Stimulated activated CD8-positive, alpha-beta memory T cell treated with anti-CD3 and anti-CD28 coated beads, Interleukin-12 subunit alpha, Interleukin-12 subunit beta, amount 100 ng/mL, for 24 hours (primary cell): ENCODE data around the gene CLRN3.

Experiments
- DNase-seq: peaks from one replicate; pipeline ENCODE4 v3.0.0-alpha.2; 2020; ENCODE audit errors: extremely low read depth

The CLRN3 gene

GRCh38 chr10:127892743-127893142, at the start of gene CLRN3:
TSS of gene CLRN3 (minus strand) at chr10:127892941. CDS start at chr10:127892784, 157 bp downstream.
- no peak for DNase-seq

GRCh38 chr10:127940866-127941640, 48.3 kb upstream of the CLRN3 start:
- DNase-seq, result no peak

GRCh38 chr10:127939786-127940330, 47.1 kb upstream of the CLRN3 start:
- DNase-seq, result no peak

GRCh38 chr10:127937915-127938463, 45.2 kb upstream of the CLRN3 start:
- DNase-seq, result no peak

- no peak for DNase-seq
These were observed 44.3 kb upstream of the CLRN3 start for GRCh38 chr10:127937069-127937468.

GRCh38 chr10:127935071-127935561, 42.4 kb upstream of the CLRN3 start:
- no peak for DNase-seq

GRCh38 chr10:127934383-127934782, 41.6 kb upstream of the CLRN3 start:
- no peak for DNase-seq

- no peak for DNase-seq
These were observed 40.5 kb upstream of the CLRN3 start for GRCh38 chr10:127933271-127933670.

- no peak for DNase-seq
These were observed 40.0 kb upstream of the CLRN3 start for GRCh38 chr10:127932521-127933270.

- DNase-seq, result no peak
These were observed 35.5 kb upstream of the CLRN3 start for GRCh38 chr10:127928021-127928806.

GRCh38 chr10:127926455-127926854, 33.7 kb upstream of the CLRN3 start:
- no peak for DNase-seq

GRCh38 chr10:127925471-127926207, 32.9 kb upstream of the CLRN3 start:
- DNase-seq, result no peak

GRCh38 chr10:127923646-127924045, 30.9 kb upstream of the CLRN3 start:
- no peak for DNase-seq

GRCh38 chr10:127922675-127923366, 30.1 kb upstream of the CLRN3 start:
- no peak for DNase-seq

- no peak for DNase-seq
These were observed 29.5 kb upstream of the CLRN3 start for GRCh38 chr10:127922206-127922605.

- DNase-seq, result no peak
These were observed 29.0 kb upstream of the CLRN3 start for GRCh38 chr10:127921753-127922145.

GRCh38 chr10:127921075-127921752, 28.5 kb upstream of the CLRN3 start:
- DNase-seq, result no peak

- no peak for DNase-seq
These were observed 27.7 kb upstream of the CLRN3 start for GRCh38 chr10:127920306-127921074.
